Calu3 (cell line): ENCODE results near the gene TBC1D28. TPM values are rescaled to one million over a fixed set of nuclear protein-coding genes. Genes with fewer than 3 reads are reported as not detected.
"Not testable (repeated sequence)": the region's sequence is repeated elsewhere in the genome, so short reads cannot be mapped to it uniquely, and the experiment has no call there.

Experiments
- BruUV-seq: library from RNA; stranded (reverse); fragments of 400-500 nt; replicated peaks from 2 replicates; lab custom pipeline; 2021; lab: Mats Ljungman, UMichigan
- CTCF ChIA-PET: fragments of 300-600 bp; sonication (Branson Sonifier 250); formaldehyde crosslinking; loops from one replicate; lab custom pipeline; 2022; ENCODE audit warnings: antibody characterized with exemption; lab: Charles Lee
- DNase-seq: peaks from one replicate; pipeline ENCODE4 v3.0.0; 2022
- H3K27ac Mint-ChIP-seq: one replicate; pipeline ENCODE4 v1.8.0; 2022; ENCODE audit warnings: mixed read lengths; ENCODE audit not compliant: unreplicated experiment
- H3K27me3 Mint-ChIP-seq: one replicate; pipeline ENCODE4 v1.8.0; 2022; ENCODE audit warnings: mixed read lengths; ENCODE audit not compliant: unreplicated experiment
- H3K36me3 Mint-ChIP-seq: one replicate; pipeline ENCODE4 v1.8.0; 2022; ENCODE audit warnings: mild to moderate bottlenecking, moderate library complexity, mixed read lengths; ENCODE audit not compliant: insufficient read depth, unreplicated experiment
- H3K4me1 Mint-ChIP-seq: one replicate; pipeline ENCODE4 v1.8.0; 2022; ENCODE audit warnings: mild to moderate bottlenecking, low read depth, mixed read lengths; ENCODE audit not compliant: unreplicated experiment
- H3K4me3 Mint-ChIP-seq: one replicate; pipeline ENCODE4 v1.8.0; 2022; ENCODE audit warnings: mild to moderate bottlenecking, low read depth, moderate library complexity, mixed read lengths; ENCODE audit not compliant: unreplicated experiment
- H3K9me3 Mint-ChIP-seq: one replicate; pipeline ENCODE4 v1.8.0; 2022; ENCODE audit warnings: low read depth, mixed read lengths; ENCODE audit not compliant: unreplicated experiment
- intact Hi-C: fragments of 100-400 bp; cut with micrococcal nuclease; formaldehyde crosslinking; loops from one replicate; pipeline ENCODE4 v1.10.0; 2022; ENCODE audit not compliant: unreplicated experiment
- total RNA-seq: library from RNA; stranded (reverse); gene quantifications from 2 replicates; pipeline ENCODE4 v1.2.3, GENCODE V29; 2022

Gene TBC1D28
- total RNA-seq, 1 experiment from 2014 or later = not detected

GRCh38 chr17:18661924-18662624, 17.9 kb upstream of the TBC1D28 start:
- H3K27me3 Mint-ChIP-seq, H3K36me3 Mint-ChIP-seq, BruUV-seq, H3K4me3 Mint-ChIP-seq, intact Hi-C loops, H3K9me3 Mint-ChIP-seq, CTCF ChIA-PET, H3K27ac Mint-ChIP-seq, H3K4me1 Mint-ChIP-seq, DNase-seq: not testable (repeated sequence)

DNA sequence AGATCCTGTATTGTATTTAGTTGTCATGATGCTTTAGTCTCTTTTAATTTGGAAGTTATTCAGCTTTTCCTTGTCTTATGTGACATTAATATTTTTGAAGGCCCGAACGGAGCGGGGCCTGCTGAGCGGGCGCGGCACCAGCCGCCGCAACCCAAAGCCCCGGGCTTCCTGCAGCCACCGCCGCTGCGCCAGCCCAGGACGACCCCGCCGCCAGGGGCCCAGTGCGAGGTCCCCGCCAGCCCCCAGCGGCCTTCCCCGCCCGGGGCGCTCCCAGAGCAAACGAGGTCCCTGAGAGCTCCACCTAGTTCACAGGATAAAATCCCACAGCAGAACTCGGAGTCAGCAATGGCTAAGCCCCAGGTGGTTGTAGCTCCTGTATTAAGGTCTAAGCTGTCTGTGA, 5.9 kb upstream of the TBC1D28 start:
- BruUV-seq, H3K4me1 Mint-ChIP-seq, DNase-seq, H3K4me3 Mint-ChIP-seq, H3K36me3 Mint-ChIP-seq, H3K27me3 Mint-ChIP-seq, CTCF ChIA-PET, H3K9me3 Mint-ChIP-seq, H3K27ac Mint-ChIP-seq, intact Hi-C loops: not testable (repeated sequence)

DNA sequence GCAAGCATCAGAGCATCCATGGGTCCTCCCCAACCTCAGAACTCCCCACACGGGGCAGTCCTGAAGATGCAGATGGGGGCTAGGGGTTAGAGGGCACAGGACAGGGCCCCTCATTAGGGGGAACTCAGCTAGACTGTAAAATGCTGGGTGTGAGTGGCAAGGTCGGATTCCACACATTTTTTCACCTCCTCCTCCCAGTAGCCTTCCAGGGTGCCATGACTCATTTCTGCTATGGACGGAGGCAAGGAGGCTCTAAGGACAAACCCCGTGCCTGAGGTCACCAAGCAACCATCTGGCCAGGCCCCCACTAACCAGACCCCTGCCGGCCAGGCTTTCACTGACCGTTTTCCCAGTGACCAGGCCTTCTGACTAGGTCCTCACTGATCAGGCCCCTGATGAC, 1.1 kb downstream of the TBC1D28 start:
- intact Hi-C loops, H3K36me3 Mint-ChIP-seq, H3K9me3 Mint-ChIP-seq, H3K27me3 Mint-ChIP-seq, CTCF ChIA-PET, H3K4me3 Mint-ChIP-seq, DNase-seq, H3K4me1 Mint-ChIP-seq, BruUV-seq, H3K27ac Mint-ChIP-seq: not testable (repeated sequence)

- DNase-seq, BruUV-seq, H3K4me1 Mint-ChIP-seq, H3K27ac Mint-ChIP-seq, H3K27me3 Mint-ChIP-seq, H3K9me3 Mint-ChIP-seq, H3K36me3 Mint-ChIP-seq, H3K4me3 Mint-ChIP-seq, intact Hi-C loops, CTCF ChIA-PET: not testable (repeated sequence)
These were observed 5.8 kb downstream of the TBC1D28 start for GRCh38 chr17:18638357-18638756.

DNA sequence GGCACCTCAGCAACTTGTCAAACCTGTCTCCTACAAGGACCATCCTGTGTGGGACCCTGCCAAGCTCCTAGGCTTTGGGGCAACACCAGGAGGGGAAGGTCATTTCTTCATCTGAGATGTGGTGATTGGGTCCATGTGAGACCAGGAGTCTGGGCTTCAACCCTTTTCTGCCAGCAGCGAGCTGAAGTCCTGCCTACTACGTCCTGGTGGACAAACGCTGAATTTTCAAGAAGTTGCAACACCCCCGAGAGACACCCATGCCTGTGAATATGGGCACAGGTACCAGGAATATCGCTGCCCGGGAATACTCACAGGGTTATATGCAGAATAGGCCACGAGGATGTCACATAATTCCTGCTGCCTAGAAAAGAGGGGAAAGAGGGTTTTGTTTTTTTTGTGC, 8.0 kb downstream of the TBC1D28 start:
- H3K4me1 Mint-ChIP-seq, DNase-seq, H3K9me3 Mint-ChIP-seq, H3K27me3 Mint-ChIP-seq, H3K27ac Mint-ChIP-seq, BruUV-seq, intact Hi-C loops, CTCF ChIA-PET, H3K4me3 Mint-ChIP-seq, H3K36me3 Mint-ChIP-seq: not testable (repeated sequence)

- BruUV-seq, H3K27ac Mint-ChIP-seq, H3K36me3 Mint-ChIP-seq, H3K4me3 Mint-ChIP-seq, CTCF ChIA-PET, DNase-seq, H3K27me3 Mint-ChIP-seq, H3K4me1 Mint-ChIP-seq, intact Hi-C loops, H3K9me3 Mint-ChIP-seq: not testable (repeated sequence)
These were observed 8.4 kb downstream of the TBC1D28 start for GRCh38 chr17:18635773-18636172.

GRCh38 chr17:18634550-18635263, 9.5 kb downstream of the TBC1D28 start:
- H3K27me3 Mint-ChIP-seq, H3K9me3 Mint-ChIP-seq, H3K4me3 Mint-ChIP-seq, DNase-seq, BruUV-seq, H3K4me1 Mint-ChIP-seq, H3K27ac Mint-ChIP-seq, CTCF ChIA-PET, H3K36me3 Mint-ChIP-seq, intact Hi-C loops: not testable (repeated sequence)
